Sigmoid colon (tissue), 7 donors: Measurements from ENCODE around the gene MYO15A. TPM values are rescaled to one million over a fixed set of nuclear protein-coding genes. Genes with fewer than 3 reads are reported as not detected.

Experiments
- DNase-seq: peaks from one replicate; pipeline ENCODE4 v3.0.0-alpha.2; 2019
- H3K27ac ChIP-seq, 4 donors: fragments of 200-600 bp; sonication (generic); one replicate each; pipeline ENCODE4 v1.5.1; 2016 to 2019; ENCODE audit warnings: mild to moderate bottlenecking in 1 of 4
- H3K27me3 ChIP-seq, 3 donors: fragments of 200-600 bp; sonication (generic); one replicate each; pipeline ENCODE4 v1.5.1; 2019; ENCODE audit warnings: mild to moderate bottlenecking in 1 of 3
- H3K36me3 ChIP-seq, 4 donors: fragments of 200-600 bp; sonication (generic); one replicate each; pipeline ENCODE4 v1.5.1; 2016 to 2019
- H3K4me1 ChIP-seq, 4 donors: fragments of 200-600 bp; sonication (generic); one replicate each; pipeline ENCODE4 v1.5.1; 2017 to 2019
- H3K4me3 ChIP-seq, 4 donors: fragments of 200-600 bp; sonication (generic); one replicate each; pipeline ENCODE4 v1.5.1; 2017 to 2019; ENCODE audit warnings: mild to moderate bottlenecking in 2 of 4, moderate library complexity in 1 of 4
- H3K9me3 ChIP-seq, 4 donors: fragments of 200-600 bp in 3 of 4; sonication (generic) in 3 of 4; one replicate each; pipeline versions ENCODE4 v1.5.1 to v1.6.1; 2013 to 2019
- CTCF ChIP-seq, 4 experiments: fragments of 450-650 bp in 3 of 4; fragments of 200-600 bp in 1 of 4; IDR thresholded peaks; one replicate each; pipeline ENCODE4 v1.5.1; 2016 to 2019; ENCODE audit warnings: antibody characterized with exemption in 4 of 4, mild to moderate bottlenecking in 3 of 4, moderate library complexity in 2 of 4
- EP300 ChIP-seq, 4 donors: sonication (generic); formaldehyde crosslinking; IDR thresholded peaks; one replicate each; pipeline ENCODE4 v1.6.1; 2017; ENCODE audit warnings: antibody characterized with exemption in 4 of 4
- POLR2A ChIP-seq, 2 donors: fragments of 450-650 bp; IDR thresholded peaks; one replicate each; pipeline ENCODE4 v1.6.1; 2016; ENCODE audit warnings: antibody characterized with exemption in 2 of 2, mild to moderate bottlenecking in 2 of 2, moderate library complexity in 2 of 2
- POLR2AphosphoS5 ChIP-seq, 4 donors: sonication (generic); formaldehyde crosslinking; IDR thresholded peaks; one replicate each; pipeline ENCODE4 v1.6.1; 2017; ENCODE audit warnings: antibody characterized with exemption in 4 of 4
- WGBS, 2 donors: extraction: QIAGEN DNeasy Blood & Tissue Kit; methylation state at CpG; one replicate each; pipeline ENCODE4 v1.1.7; 2013; 5-methylcytosine and 5-hydroxymethylcytosine counted together
- intact Hi-C: fragments of 100-400 bp; cut with DNase I; formaldehyde crosslinking; loops from one replicate; pipeline ENCODE4 v1.15.1; 2023
- polyA plus RNA-seq, 3 donors: library from polyadenylated mRNA; stranded (reverse); fragments of 200-250 nt; gene quantifications; one replicate each; pipeline ENCODE4 v1.2.3, GENCODE V29; 2013
- total RNA-seq, 4 donors: library from RNA; depleted of rRNA; stranded (reverse); fragments of >200 nt; gene quantifications; one replicate each; pipeline ENCODE4 v1.1.0, GENCODE V29; 2016
- donor health status: healthy with polysubstance abuse.
- donor health status: Bipolar disorder and iron deficiency.
- donor health status: healthy.

MYO15A gene
- 1 to 10 TPM in 2 of 4 donors, under 1 TPM in 2; 0.68 to 3.6 (median 1.3) TPM for total RNA-seq
- under 1 TPM in 2 of 3 donors, not detected in 1; 0.60 to 0.73 TPM for polyA plus RNA-seq

GRCh38 chr17:18108401-18109312 lies at the start of gene MYO15A:
Gene MYO15A (plus strand): TSS chr17:18108756. CDS start chr17:18118801, 10,045 bp downstream.
- Histone ChIP-seq H3K4me1 (no peaks in the 10 kb centered on the region), H3K36me3 (peaks cover 0 to 36% (median 11%) of the 10 kb centered on the region in 4 donors), H3K9me3 (no peaks in the 10 kb centered on the region), H3K4me3 (no peak within 1 kb of the TSS), H3K27ac (no peak within 1 kb of the TSS), H3K27me3 (no peaks in the 10 kb centered on the region)
- intact Hi-C loops = no loop called here
- DNase-seq = no peak
- TF ChIP-seq CTCF (IDR thresholded peaks at IDR 0.05) (no peak), EP300 (IDR thresholded peaks at IDR 0.05) (no peak), POLR2AphosphoS5 (IDR thresholded peaks at IDR 0.05) (peak in 1 of 4 donors; percentile 3)
- 79 to 86% methylated on average over 17 of the region's 17 CpGs for WGBS, 2 donors

- no peak overlapping the region for H3K27ac ChIP-seq
- H3K4me1 ChIP-seq = no peaks in the 10 kb centered on the region
- 75 to 79% methylated on average over 5 of the region's 5 CpGs for WGBS, 2 donors
- no peak for DNase-seq
- peaks cover 4 to 93% (median 31%) of the 10 kb centered on the region in 4 donors for H3K36me3 ChIP-seq
- no peaks in the 10 kb centered on the region for H3K27me3 ChIP-seq
- no peak for TF ChIP-seq POLR2A (IDR thresholded peaks at IDR 0.05)
- no peak for TF ChIP-seq POLR2AphosphoS5 (IDR thresholded peaks at IDR 0.05)
- no peak for TF ChIP-seq EP300 (IDR thresholded peaks at IDR 0.05)
- TF ChIP-seq CTCF (IDR thresholded peaks at IDR 0.05) = no peak
- intact Hi-C loops = no loop called here
- no peaks in the 10 kb centered on the region for H3K9me3 ChIP-seq
- H3K4me3 ChIP-seq = no peak overlapping the region
Observed at GRCh38 chr17:18059283-18059682, 49.3 kb upstream of the MYO15A start.

- H3K36me3 ChIP-seq = peaks cover 0 to 72% (median 26%) of the 10 kb centered on the region in 4 donors
- TF ChIP-seq EP300 (IDR thresholded peaks at IDR 0.05) (no peak), POLR2A (IDR thresholded peaks at IDR 0.05) (no peak), POLR2AphosphoS5 (IDR thresholded peaks at IDR 0.05) (no peak)
- WGBS, 2 donors = 78 to 81% methylated on average over 2 of the region's 2 CpGs
Observed at GRCh38 chr17:18064053-18064452, 44.5 kb upstream of the MYO15A start.

GRCh38 chr17:18065546-18065945 lies 43.0 kb upstream of the MYO15A start:
- DNase-seq = no peak
- no peak overlapping the region for H3K4me3 ChIP-seq
- H3K9me3 ChIP-seq = no peaks in the 10 kb centered on the region
- intact Hi-C loops = no loop called here
- no peaks in the 10 kb centered on the region for H3K27me3 ChIP-seq
- no peaks in the 10 kb centered on the region for H3K4me1 ChIP-seq
- TF ChIP-seq POLR2AphosphoS5 (IDR thresholded peaks at IDR 0.05) (no peak), CTCF (IDR thresholded peaks at IDR 0.05) (no peak), POLR2A (IDR thresholded peaks at IDR 0.05) (no peak), EP300 (IDR thresholded peaks at IDR 0.05) (no peak)
- no peak overlapping the region for H3K27ac ChIP-seq
- peaks cover 0 to 58% (median 18%) of the 10 kb centered on the region in 4 donors for H3K36me3 ChIP-seq
- WGBS, 2 donors = 95% methylated on average over 11 of the region's 11 CpGs

More at GRCh38 chr17:18064053-18064452, 44.5 kb upstream of the MYO15A start:
- DNase-seq = no peak
- Histone ChIP-seq H3K4me3 (no peak overlapping the region), H3K27ac (no peak overlapping the region), H3K9me3 (no peaks in the 10 kb centered on the region), H3K4me1 (no peaks in the 10 kb centered on the region), H3K27me3 (no peaks in the 10 kb centered on the region)
- intact Hi-C loops = no loop called here

DNA sequence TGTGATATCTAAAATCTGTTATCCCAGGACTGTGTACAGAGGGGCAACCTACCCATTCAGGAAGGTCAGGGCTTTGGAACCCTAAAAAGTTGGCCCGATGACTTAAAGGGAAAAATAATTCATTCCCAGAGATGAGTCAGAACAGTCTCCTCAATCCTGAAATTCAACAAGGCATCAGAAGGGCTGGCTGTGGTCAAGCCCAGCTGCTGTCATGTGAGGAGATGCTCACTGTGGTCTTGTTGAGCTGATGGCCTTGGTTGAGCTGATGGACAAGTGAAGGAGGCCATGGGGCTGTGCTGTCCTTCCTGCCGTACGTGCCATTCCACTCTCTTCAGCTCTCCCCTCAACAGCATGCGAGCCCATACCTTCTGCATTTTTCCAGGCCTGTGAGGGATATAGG lies 41.7 kb upstream of the MYO15A start:
- Histone ChIP-seq H3K9me3 (no peaks in the 10 kb centered on the region), H3K36me3 (peaks cover 0 to 45% (median 10%) of the 10 kb centered on the region in 4 donors)
- intact Hi-C loops = no loop called here

More for the DNA sequence above, 41.7 kb upstream of the MYO15A start:
- Histone ChIP-seq H3K4me1 (no peaks in the 10 kb centered on the region), H3K27me3 (no peaks in the 10 kb centered on the region), H3K4me3 (no peak overlapping the region), H3K27ac (no peak overlapping the region)
- 92 to 98% methylated on average over 4 of the region's 4 CpGs for WGBS, 2 donors
- DNase-seq = no peak
- TF ChIP-seq POLR2AphosphoS5 (IDR thresholded peaks at IDR 0.05) = no peak
- TF ChIP-seq CTCF (IDR thresholded peaks at IDR 0.05) = no peak
- TF ChIP-seq POLR2A (IDR thresholded peaks at IDR 0.05) = no peak
- TF ChIP-seq EP300 (IDR thresholded peaks at IDR 0.05) = no peak
